ENCODE data around the gene MTX2.
"Not testable (repeated sequence)": the region's sequence is repeated elsewhere in the genome, so short reads cannot be mapped to it uniquely, and the experiment has no call there.

Gene MTX2

GRCh38 chr2:176373155-176373554, 103.9 kb downstream of the MTX2 start:
- not testable (repeated sequence) for H3K4me3 Mint-ChIP-seq; H3K4me1 Mint-ChIP-seq; ATAC-seq (ENCODE audit: low read depth); H3K9me3 Mint-ChIP-seq; H3K27me3 Mint-ChIP-seq; H3K36me3 Mint-ChIP-seq; H3K27ac Mint-ChIP-seq; DNase-seq (ENCODE audit: low spot score in 2 of 2)

GRCh38 chr2:176378323-176378722, 109.1 kb downstream of the MTX2 start:
- Mint-ChIP-seq H3K9me3 (peaks cover 10% of the 10 kb centered on the region), H3K27ac (no peak overlapping the region), H3K4me3 (no peak overlapping the region), H3K27me3 (no peaks in the 10 kb centered on the region), H3K4me1 (no peaks in the 10 kb centered on the region), H3K36me3 (no peaks in the 10 kb centered on the region)
- no peak for ATAC-seq (ENCODE audit: low read depth)
- DNase-seq (ENCODE audit: low spot score in 2 of 2), result no peak

- Mint-ChIP-seq H3K27me3 (no peaks in the 10 kb centered on the region), H3K9me3 (peaks cover 10% of the 10 kb centered on the region), H3K27ac (no peak overlapping the region), H3K36me3 (no peaks in the 10 kb centered on the region), H3K4me3 (no peak overlapping the region), H3K4me1 (no peaks in the 10 kb centered on the region)
- DNase-seq (ENCODE audit: low spot score in 2 of 2), result no peak
- no peak for ATAC-seq (ENCODE audit: low read depth)
Observed at GRCh38 chr2:176380341-176380740, 111.1 kb downstream of the MTX2 start.

- H3K4me3 Mint-ChIP-seq, result no peak overlapping the region
- peaks cover 3% of the 10 kb centered on the region for H3K27me3 Mint-ChIP-seq
- H3K27ac Mint-ChIP-seq, result no peak overlapping the region
- H3K4me1 Mint-ChIP-seq, result no peaks in the 10 kb centered on the region
- ATAC-seq (ENCODE audit: low read depth), result no peak
- H3K36me3 Mint-ChIP-seq, result no peaks in the 10 kb centered on the region
- peaks cover 10% of the 10 kb centered on the region for H3K9me3 Mint-ChIP-seq
- DNase-seq (ENCODE audit: low spot score in 2 of 2), result no peak
Observed at GRCh38 chr2:176383100-176383499, 113.9 kb downstream of the MTX2 start.

- no peaks in the 10 kb centered on the region for H3K36me3 Mint-ChIP-seq
- peaks cover 6% of the 10 kb centered on the region for H3K9me3 Mint-ChIP-seq
- no peak for DNase-seq (ENCODE audit: low spot score in 2 of 2)
- no peaks in the 10 kb centered on the region for H3K4me1 Mint-ChIP-seq
- ATAC-seq (ENCODE audit: low read depth), result no peak
- no peak overlapping the region for H3K27ac Mint-ChIP-seq
- H3K4me3 Mint-ChIP-seq, result no peak overlapping the region
- peaks cover 3% of the 10 kb centered on the region for H3K27me3 Mint-ChIP-seq
Observed at GRCh38 chr2:176383836-176384442, 114.7 kb downstream of the MTX2 start.

GRCh38 chr2:176385219-176385759, 116.0 kb downstream of the MTX2 start:
- peaks cover 6% of the 10 kb centered on the region for H3K27me3 Mint-ChIP-seq
- DNase-seq (ENCODE audit: low spot score in 2 of 2), result no peak

GRCh38 chr2:176385838-176386237, 116.6 kb downstream of the MTX2 start:
- no peak for ATAC-seq (ENCODE audit: low read depth)
- H3K27me3 Mint-ChIP-seq, result peaks cover 6% of the 10 kb centered on the region
- no peaks in the 10 kb centered on the region for H3K36me3 Mint-ChIP-seq
- H3K9me3 Mint-ChIP-seq, result no peaks in the 10 kb centered on the region
- no peak overlapping the region for H3K4me3 Mint-ChIP-seq
- no peaks in the 10 kb centered on the region for H3K4me1 Mint-ChIP-seq
- no peak for DNase-seq (ENCODE audit: low spot score in 2 of 2)
- H3K27ac Mint-ChIP-seq, result no peak overlapping the region

More at GRCh38 chr2:176385219-176385759, 116.0 kb downstream of the MTX2 start:
- Mint-ChIP-seq H3K4me3 (no peak overlapping the region), H3K9me3 (peaks cover 2% of the 10 kb centered on the region), H3K36me3 (no peaks in the 10 kb centered on the region), H3K4me1 (no peaks in the 10 kb centered on the region), H3K27ac (no peak overlapping the region)
- no peak for ATAC-seq (ENCODE audit: low read depth)

Measured in memory B cell (primary cell).